ENCODE results near the gene GRIK2.

GRIK2 gene

DNA sequence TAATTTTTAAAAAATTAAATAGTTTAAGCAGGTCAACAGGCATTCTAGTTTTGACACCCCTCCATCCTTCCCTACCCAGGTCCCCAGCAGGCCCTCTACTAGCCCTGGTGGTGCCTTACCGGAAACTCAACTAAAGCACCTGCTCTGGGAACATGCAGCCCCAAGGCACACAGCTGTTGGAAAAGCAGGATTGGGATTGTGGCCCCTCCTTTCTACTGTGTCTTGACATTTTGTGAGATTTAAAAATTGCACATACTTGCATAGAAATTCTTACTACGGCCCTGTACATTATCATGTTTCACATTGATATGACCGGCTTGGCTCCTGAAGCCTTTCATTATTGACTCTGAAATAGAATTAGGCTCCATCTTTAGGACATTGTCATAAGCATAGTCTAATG is 423.2 kb downstream of the GRIK2 start:
- no peak for TF ChIP-seq TAF1 (IDR thresholded peaks at IDR 0.05; ENCODE audit: borderline replicate concordance, insufficient read depth, low read length)
- no peak for TF ChIP-seq REST (IDR thresholded peaks at IDR 0.05; ENCODE audit: insufficient read depth in 1 of 2, low read depth in 2 of 2, low read length in 2 of 2)
- TF ChIP-seq SIN3A (IDR thresholded peaks at IDR 0.05; ENCODE audit: borderline replicate concordance, insufficient read depth, low read length), result no peak
- TF ChIP-seq FOXP2 (optimal IDR thresholded peaks at IDR 0.05; ENCODE audit: borderline replicate concordance, extremely low read depth, extremely low read length, insufficient read depth), result no peak
- no peak for TF ChIP-seq POLR2AphosphoS5 (IDR thresholded peaks at IDR 0.05; ENCODE audit: low read depth, low read length)

DNA sequence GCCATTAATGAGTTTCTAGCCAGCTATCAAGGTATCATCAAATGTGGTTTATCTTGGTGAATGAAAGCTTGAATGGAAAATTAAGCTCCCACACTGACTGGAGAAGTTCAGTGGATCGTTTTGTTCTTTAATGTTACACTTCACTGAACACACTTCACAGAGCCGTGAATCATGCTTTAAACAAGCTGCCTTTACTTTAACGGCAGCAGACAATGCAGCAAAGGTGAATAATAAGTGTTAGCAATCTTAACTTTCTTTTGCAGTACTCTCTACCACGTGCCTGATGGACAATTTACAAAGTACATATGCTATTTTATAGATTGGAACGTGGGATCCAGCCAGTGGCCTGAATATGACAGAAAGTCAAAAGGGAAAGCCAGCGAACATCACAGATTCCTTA is 424.5 kb downstream of the GRIK2 start:
- TF ChIP-seq POLR2AphosphoS5 (IDR thresholded peaks at IDR 0.05; ENCODE audit: low read depth, low read length) (no peak), REST (IDR thresholded peaks at IDR 0.05; ENCODE audit: insufficient read depth in 1 of 2, low read depth in 2 of 2, low read length in 2 of 2) (no peak), SIN3A (IDR thresholded peaks at IDR 0.05; ENCODE audit: borderline replicate concordance, insufficient read depth, low read length) (no peak), TAF1 (IDR thresholded peaks at IDR 0.05; ENCODE audit: borderline replicate concordance, insufficient read depth, low read length) (no peak), FOXP2 (optimal IDR thresholded peaks at IDR 0.05; ENCODE audit: borderline replicate concordance, extremely low read depth, extremely low read length, insufficient read depth) (no peak)

DNA sequence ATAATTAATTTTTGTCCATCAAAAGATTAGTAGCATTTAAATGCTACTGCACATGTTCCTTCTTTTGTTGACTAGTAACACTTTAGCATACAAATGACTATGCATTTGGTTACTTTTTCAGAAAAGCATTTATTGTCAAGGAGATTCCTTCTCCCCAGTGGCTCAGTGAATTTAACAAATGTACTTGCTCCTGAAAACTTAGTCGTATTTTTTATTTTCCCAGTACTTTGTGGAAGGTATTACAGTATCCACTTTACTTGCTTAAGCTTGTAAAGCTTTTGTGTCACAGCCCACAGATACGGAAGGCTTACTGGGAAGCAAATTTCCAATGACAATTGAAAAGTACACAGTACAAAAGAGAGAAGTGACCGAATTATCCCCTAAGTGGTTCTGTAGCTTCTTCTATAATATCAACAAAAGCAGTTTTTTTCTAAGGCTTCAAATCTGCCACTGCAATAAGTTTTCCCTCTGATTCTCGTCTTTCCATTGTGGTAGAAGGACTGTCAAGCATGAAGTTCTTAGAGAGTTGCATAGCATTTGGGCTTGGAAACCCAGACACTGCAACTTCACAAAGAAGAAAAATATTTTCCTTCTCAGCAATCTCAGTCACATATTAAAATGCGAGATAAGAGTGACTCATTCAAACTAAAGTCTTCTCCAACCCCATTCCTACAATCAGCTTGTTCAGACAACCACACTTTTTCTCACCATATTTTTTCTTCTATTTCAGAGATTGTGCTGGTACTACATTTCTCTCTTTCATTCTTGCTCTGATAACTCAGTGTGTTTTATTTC is 431.2 kb downstream of the GRIK2 start:
- TF ChIP-seq POLR2AphosphoS5 (IDR thresholded peaks at IDR 0.05; ENCODE audit: low read depth, low read length) (no peak), REST (IDR thresholded peaks at IDR 0.05; ENCODE audit: insufficient read depth in 1 of 2, low read depth in 2 of 2, low read length in 2 of 2) (no peak), TAF1 (IDR thresholded peaks at IDR 0.05; ENCODE audit: borderline replicate concordance, insufficient read depth, low read length) (no peak), FOXP2 (optimal IDR thresholded peaks at IDR 0.05; ENCODE audit: borderline replicate concordance, extremely low read depth, extremely low read length, insufficient read depth) (no peak)

DNA sequence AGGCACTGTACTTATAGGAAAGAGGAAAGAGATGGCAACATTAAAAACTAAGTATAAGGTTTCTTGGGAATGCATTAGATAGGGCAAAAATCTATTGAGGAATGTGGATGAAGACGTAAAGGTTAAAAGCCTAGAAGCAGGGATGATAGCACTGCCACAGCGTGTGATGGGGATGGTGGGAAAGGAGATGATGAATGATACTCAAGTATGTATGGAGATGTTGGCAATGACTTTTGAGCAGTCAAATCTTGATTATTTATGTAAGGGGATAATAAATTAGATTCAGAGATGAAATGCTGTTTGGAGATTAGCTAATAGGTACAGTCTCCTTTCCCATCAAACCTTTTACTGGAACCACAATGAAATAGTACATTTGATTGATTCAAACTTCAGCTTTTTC is 432.8 kb downstream of the GRIK2 start:
- TF ChIP-seq POLR2AphosphoS5 (IDR thresholded peaks at IDR 0.05; ENCODE audit: low read depth, low read length) (no peak), TAF1 (IDR thresholded peaks at IDR 0.05; ENCODE audit: borderline replicate concordance, insufficient read depth, low read length) (no peak), FOXP2 (optimal IDR thresholded peaks at IDR 0.05; ENCODE audit: borderline replicate concordance, extremely low read depth, extremely low read length, insufficient read depth) (no peak), REST (IDR thresholded peaks at IDR 0.05; ENCODE audit: insufficient read depth in 1 of 2, low read depth in 2 of 2, low read length in 2 of 2) (no peak), SIN3A (IDR thresholded peaks at IDR 0.05; ENCODE audit: borderline replicate concordance, insufficient read depth, low read length) (no peak)

Measured in PFSK-1 (cell line).